MCF 10A (cell line): ENCODE data around the gene TNFRSF1B. TPM values are rescaled to one million over a fixed set of nuclear protein-coding genes. Genes with fewer than 3 reads are reported as not detected.

Experiments
- BruUV-seq: library from RNA; stranded (reverse); fragments of 400-500 nt; replicated peaks from 2 replicates; lab custom pipeline; 2021; lab: Mats Ljungman, UMichigan
- CTCF ChIA-PET: fragments of 300-600 bp; sonication (Branson Sonifier 250); formaldehyde crosslinking; extraction: SDS; loops from one replicate; lab custom pipeline; 2021; ENCODE audit warnings: antibody characterized with exemption, inconsistent platforms; lab: Yijun Ruan, JAX
- POLR2A ChIA-PET: fragments of 300-600, 350-650 bp; sonication (Branson Sonifier 250); formaldehyde crosslinking; extraction: SDS; loops from one replicate; lab custom pipeline; 2020; ENCODE audit warnings: antibody characterized with exemption, inconsistent platforms; lab: Yijun Ruan, JAX
- DNase-seq: peaks from one replicate; pipeline ENCODE4 v3.0.0-alpha.2; 2018; ENCODE audit not compliant: unreplicated experiment
- H3K27ac Mint-ChIP-seq: one replicate; pipeline ENCODE4 v1.8.0; 2022; ENCODE audit warnings: mild to moderate bottlenecking, low read depth, mixed read lengths; ENCODE audit not compliant: unreplicated experiment
- H3K27me3 Mint-ChIP-seq: one replicate; pipeline ENCODE4 v1.8.0; 2022; ENCODE audit warnings: mixed read lengths; ENCODE audit not compliant: insufficient read depth, unreplicated experiment
- H3K36me3 Mint-ChIP-seq: one replicate; pipeline ENCODE4 v1.8.0; 2022; ENCODE audit warnings: mild to moderate bottlenecking, moderate library complexity, mixed read lengths; ENCODE audit not compliant: insufficient read depth, unreplicated experiment
- H3K4me1 Mint-ChIP-seq: one replicate; pipeline ENCODE4 v1.8.0; 2022; ENCODE audit warnings: mixed read lengths; ENCODE audit not compliant: insufficient read depth, unreplicated experiment
- H3K4me3 Mint-ChIP-seq: one replicate; pipeline ENCODE4 v1.8.0; 2022; ENCODE audit warnings: mild to moderate bottlenecking, moderate library complexity, mixed read lengths; ENCODE audit not compliant: unreplicated experiment
- H3K9me3 Mint-ChIP-seq: one replicate; pipeline ENCODE4 v1.8.0; 2022; ENCODE audit warnings: mixed read lengths; ENCODE audit not compliant: unreplicated experiment
- intact Hi-C: fragments of 100-400 bp; cut with micrococcal nuclease; formaldehyde crosslinking; loops from 2 replicates; pipeline ENCODE4 v1.14.1; 2022
- total RNA-seq: library from RNA; stranded (reverse); gene quantifications from 2 replicates; pipeline ENCODE4 v1.2.3, GENCODE V29; 2022
- TF ChIP-seq, protein P1 (sequence below): fragments of 200-600 bp; IDR thresholded peaks from one replicate; pipeline ENCODE4 v1.8.0; 2022; ENCODE audit warnings: antibody characterized with exemption, mild to moderate bottlenecking; ENCODE audit not compliant: unreplicated experiment

TNFRSF1B gene
- total RNA-seq, 1 experiment from 2014 or later, result not detected

DNA sequence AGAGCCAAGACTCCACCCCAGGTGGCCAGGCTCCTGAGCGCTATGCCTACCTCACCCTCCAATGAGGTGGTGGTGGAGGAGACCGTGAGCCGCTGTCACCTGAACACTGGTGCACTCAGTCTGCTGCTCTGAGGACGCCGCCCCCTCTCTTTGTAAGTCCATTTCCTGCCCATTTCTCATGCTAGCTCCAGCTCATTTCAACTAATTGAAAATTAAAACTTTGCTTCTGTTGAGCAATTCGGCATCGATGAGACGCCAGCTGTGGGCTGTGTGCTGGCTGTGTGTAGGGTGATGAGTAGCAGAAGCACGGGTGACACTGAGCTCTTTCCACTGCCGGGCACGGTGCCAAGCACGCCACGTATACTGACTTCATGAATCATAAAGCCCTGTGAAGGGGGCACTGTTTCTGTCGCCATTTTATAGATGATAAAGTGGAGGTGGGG, 11.2 kb downstream of the TNFRSF1B start:
- no TSS peak for BruUV-seq
- Mint-ChIP-seq H3K36me3 (no peaks in the 10 kb centered on the region), H3K4me1 (peaks cover 6% of the 10 kb centered on the region), H3K27ac (no peak overlapping the region), H3K4me3 (no peak overlapping the region), H3K9me3 (no peaks in the 10 kb centered on the region), H3K27me3 (peaks cover 23% of the 10 kb centered on the region)
- DNase-seq, result peak; percentile 23
- TF ChIP-seq, protein P1, sequence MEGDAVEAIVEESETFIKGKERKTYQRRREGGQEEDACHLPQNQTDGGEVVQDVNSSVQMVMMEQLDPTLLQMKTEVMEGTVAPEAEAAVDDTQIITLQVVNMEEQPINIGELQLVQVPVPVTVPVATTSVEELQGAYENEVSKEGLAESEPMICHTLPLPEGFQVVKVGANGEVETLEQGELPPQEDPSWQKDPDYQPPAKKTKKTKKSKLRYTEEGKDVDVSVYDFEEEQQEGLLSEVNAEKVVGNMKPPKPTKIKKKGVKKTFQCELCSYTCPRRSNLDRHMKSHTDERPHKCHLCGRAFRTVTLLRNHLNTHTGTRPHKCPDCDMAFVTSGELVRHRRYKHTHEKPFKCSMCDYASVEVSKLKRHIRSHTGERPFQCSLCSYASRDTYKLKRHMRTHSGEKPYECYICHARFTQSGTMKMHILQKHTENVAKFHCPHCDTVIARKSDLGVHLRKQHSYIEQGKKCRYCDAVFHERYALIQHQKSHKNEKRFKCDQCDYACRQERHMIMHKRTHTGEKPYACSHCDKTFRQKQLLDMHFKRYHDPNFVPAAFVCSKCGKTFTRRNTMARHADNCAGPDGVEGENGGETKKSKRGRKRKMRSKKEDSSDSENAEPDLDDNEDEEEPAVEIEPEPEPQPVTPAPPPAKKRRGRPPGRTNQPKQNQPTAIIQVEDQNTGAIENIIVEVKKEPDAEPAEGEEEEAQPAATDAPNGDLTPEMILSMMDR, result no peak
- ChIA-PET POLR2A (interaction anchor here (0.6 kb wide), 2 partner anchors 10 to 60 kb away, joined by 3 to 4 read pairs; no protein-coding TSS in a partner anchor), CTCF (interaction anchor here (0.6 to 0.8 kb wide), 2 partner anchors 30 to 247 kb away, joined by 3 to 4 read pairs; no protein-coding TSS in a partner anchor)
- intact Hi-C loops, result no loop called here

DNA sequence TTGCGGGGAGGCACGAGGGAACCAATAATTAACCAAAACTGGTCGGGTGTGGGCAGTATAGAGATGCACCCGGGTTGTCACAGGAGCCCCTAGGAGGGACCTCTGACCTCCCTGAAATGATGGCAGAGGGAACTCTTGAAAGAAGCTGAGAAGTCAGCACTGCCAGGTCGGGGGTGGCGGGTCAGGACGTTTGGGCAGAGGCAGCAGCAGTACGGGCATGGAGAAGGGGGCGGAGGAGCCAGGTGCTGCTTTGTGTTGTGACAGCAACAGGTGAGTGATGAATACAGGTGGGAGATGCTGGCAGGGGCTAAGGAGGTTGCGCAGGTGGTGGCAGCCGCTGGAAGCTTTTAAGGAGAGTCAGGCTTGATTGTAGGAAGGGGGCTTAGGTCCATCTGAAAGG, 11.7 kb downstream of the TNFRSF1B start:
- CTCF ChIA-PET, result interaction anchor here (0.6 to 0.9 kb wide), 2 partner anchors 55 to 93 kb away, joined by 3 read pairs; no protein-coding TSS in a partner anchor
- Mint-ChIP-seq H3K4me3 (no peak overlapping the region), H3K36me3 (no peaks in the 10 kb centered on the region), H3K4me1 (peaks cover 6% of the 10 kb centered on the region), H3K27ac (no peak overlapping the region), H3K9me3 (no peaks in the 10 kb centered on the region), H3K27me3 (peaks cover 27% of the 10 kb centered on the region)
- DNase-seq, result no peak
- intact Hi-C loops, result no loop called here
- POLR2A ChIA-PET, result no interaction called here
- TF ChIP-seq, protein P1, result no peak
- BruUV-seq, result no TSS peak

DNA sequence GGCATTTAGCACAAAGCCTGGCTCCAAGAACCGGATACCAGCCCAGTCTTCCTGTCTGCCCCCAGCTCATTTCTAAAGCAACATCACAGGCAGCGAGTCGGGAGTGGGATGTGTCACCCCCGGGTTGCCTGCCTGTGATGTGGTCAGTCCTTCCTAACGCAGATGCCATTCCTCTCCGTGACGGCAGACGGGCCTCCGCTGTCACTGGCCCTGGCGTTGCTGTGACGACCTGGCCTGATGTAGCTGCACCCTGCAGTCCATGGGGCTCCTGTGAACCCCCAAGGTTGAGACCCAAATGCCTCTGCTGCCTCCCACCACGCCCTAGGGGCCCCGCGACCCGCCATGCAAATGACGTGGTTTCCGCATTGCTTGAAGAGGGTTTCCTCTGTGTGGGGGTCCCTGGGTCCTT, 12.3 kb downstream of the TNFRSF1B start:
- ChIA-PET POLR2A (no interaction called here), CTCF (interaction anchor here (0.6 to 0.9 kb wide), 2 partner anchors 56 to 94 kb away, joined by 3 read pairs; no protein-coding TSS in a partner anchor)
- H3K4me1 Mint-ChIP-seq, result peaks cover 6% of the 10 kb centered on the region
- DNase-seq, result no peak
- intact Hi-C loops, result no loop called here
- H3K4me3 Mint-ChIP-seq, result no peak overlapping the region
- no peaks in the 10 kb centered on the region for H3K9me3 Mint-ChIP-seq
- H3K27ac Mint-ChIP-seq, result no peak overlapping the region
- no TSS peak for BruUV-seq
- no peaks in the 10 kb centered on the region for H3K36me3 Mint-ChIP-seq
- H3K27me3 Mint-ChIP-seq, result peaks cover 27% of the 10 kb centered on the region
- TF ChIP-seq, protein P1, result no peak

DNA sequence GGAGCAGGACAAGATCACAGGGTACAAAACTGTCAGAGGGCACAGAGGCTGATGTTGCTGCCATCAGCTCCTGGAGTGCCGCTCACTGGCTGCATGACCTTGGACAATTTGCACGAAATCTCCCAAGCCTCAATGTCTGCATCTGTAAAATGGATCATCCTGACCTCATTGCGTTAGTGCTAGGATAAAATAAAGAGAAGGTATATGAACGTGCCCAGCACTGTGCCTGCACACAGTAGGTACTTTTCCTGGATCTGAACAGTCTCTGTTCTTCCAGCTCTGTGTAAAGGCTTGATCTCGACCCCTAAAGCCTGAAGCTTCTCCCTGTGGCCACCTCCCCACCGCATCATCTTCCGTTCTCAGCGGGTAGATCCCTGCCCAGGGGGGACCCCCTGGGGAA, 12.9 kb downstream of the TNFRSF1B start:
- Mint-ChIP-seq H3K36me3 (no peaks in the 10 kb centered on the region), H3K4me1 (peaks cover 6% of the 10 kb centered on the region), H3K27me3 (peaks cover 27% of the 10 kb centered on the region), H3K4me3 (no peak overlapping the region), H3K27ac (no peak overlapping the region), H3K9me3 (no peaks in the 10 kb centered on the region)
- BruUV-seq, result no TSS peak
- intact Hi-C loops, result no loop called here
- POLR2A ChIA-PET, result no interaction called here
- TF ChIP-seq, protein P1, result no peak
- DNase-seq, result no peak
- CTCF ChIA-PET, result no interaction called here
